ENCODE data around the gene NEMP2.

DNA sequence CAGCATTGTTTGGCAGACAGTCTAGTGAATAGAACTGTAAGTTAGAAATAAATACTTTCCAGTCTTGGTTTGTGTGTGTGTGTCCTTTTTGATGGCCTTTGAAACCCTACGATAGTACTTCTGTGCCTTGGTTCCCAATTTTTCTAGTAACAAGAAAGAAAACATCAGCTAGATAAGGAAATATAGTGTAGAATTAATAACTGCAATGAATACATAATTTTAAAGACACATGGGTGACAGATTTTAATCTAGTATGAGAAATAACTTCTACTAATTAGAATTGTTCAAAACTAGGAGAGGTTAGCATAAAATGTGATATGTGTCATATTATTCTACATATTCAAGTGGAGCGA is 44.5 kb upstream of the NEMP2 start:
- TF ChIP-seq, protein P1, sequence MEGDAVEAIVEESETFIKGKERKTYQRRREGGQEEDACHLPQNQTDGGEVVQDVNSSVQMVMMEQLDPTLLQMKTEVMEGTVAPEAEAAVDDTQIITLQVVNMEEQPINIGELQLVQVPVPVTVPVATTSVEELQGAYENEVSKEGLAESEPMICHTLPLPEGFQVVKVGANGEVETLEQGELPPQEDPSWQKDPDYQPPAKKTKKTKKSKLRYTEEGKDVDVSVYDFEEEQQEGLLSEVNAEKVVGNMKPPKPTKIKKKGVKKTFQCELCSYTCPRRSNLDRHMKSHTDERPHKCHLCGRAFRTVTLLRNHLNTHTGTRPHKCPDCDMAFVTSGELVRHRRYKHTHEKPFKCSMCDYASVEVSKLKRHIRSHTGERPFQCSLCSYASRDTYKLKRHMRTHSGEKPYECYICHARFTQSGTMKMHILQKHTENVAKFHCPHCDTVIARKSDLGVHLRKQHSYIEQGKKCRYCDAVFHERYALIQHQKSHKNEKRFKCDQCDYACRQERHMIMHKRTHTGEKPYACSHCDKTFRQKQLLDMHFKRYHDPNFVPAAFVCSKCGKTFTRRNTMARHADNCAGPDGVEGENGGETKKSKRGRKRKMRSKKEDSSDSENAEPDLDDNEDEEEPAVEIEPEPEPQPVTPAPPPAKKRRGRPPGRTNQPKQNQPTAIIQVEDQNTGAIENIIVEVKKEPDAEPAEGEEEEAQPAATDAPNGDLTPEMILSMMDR (IDR thresholded peaks at IDR 0.05) = no peak
- no peak for TF ChIP-seq POLR2A (IDR thresholded peaks at IDR 0.05)

All from thyroid gland (tissue), 4 donors.